SHP77 treated with DMSO at 0.1 percent for 48 hours (cell line): ENCODE data around the gene AGPAT2.
"Not testable (repeated sequence)": the region's sequence is repeated elsewhere in the genome, so short reads cannot be mapped to it uniquely, and the experiment has no call there.

Experiments used
- DNase-seq: peaks from one replicate; lab custom pipeline; 2025; lab: John Stamatoyannopoulos, UW

AGPAT2 gene

GRCh38 chr9:136720251-136720897 lies 33.1 kb upstream of the AGPAT2 start:
- no peak for DNase-seq

GRCh38 chr9:136719195-136719880 lies 32.1 kb upstream of the AGPAT2 start:
- DNase-seq, result no peak

GRCh38 chr9:136718345-136719194 lies 31.3 kb upstream of the AGPAT2 start:
- no peak for DNase-seq

GRCh38 chr9:136717399-136717798 lies 30.1 kb upstream of the AGPAT2 start:
- no peak for DNase-seq

- no peak for DNase-seq
Observed at GRCh38 chr9:136714893-136715274, 27.6 kb upstream of the AGPAT2 start.

- DNase-seq, result no peak
Observed at GRCh38 chr9:136714096-136714892, 27.0 kb upstream of the AGPAT2 start.

- DNase-seq, result peak; percentile 9
Observed at GRCh38 chr9:136713550-136713949, 26.3 kb upstream of the AGPAT2 start.

GRCh38 chr9:136712690-136713544 lies 25.7 kb upstream of the AGPAT2 start:
- no peak for DNase-seq

GRCh38 chr9:136711751-136712689 lies 24.8 kb upstream of the AGPAT2 start, which contains the start of gene DIPK1B:
DIPK1B (plus strand) TSS chr9:136712572; CDS start chr9:136712666, 94 bp downstream.
- DNase-seq, result no peak

- DNase-seq, result not testable (repeated sequence)
Observed at GRCh38 chr9:136711219-136711648, 24.0 kb upstream of the AGPAT2 start.

- DNase-seq, result no peak
Observed at GRCh38 chr9:136710543-136710942, 23.3 kb upstream of the AGPAT2 start.

- no peak for DNase-seq
Observed at GRCh38 chr9:136709454-136710109, 22.3 kb upstream of the AGPAT2 start.

- no peak for DNase-seq
Observed at GRCh38 chr9:136707849-136708517, 20.7 kb upstream of the AGPAT2 start.

- DNase-seq, result no peak
Observed at GRCh38 chr9:136707011-136707410, 19.8 kb upstream of the AGPAT2 start.

GRCh38 chr9:136705564-136705963 lies 18.3 kb upstream of the AGPAT2 start:
- DNase-seq, result no peak

GRCh38 chr9:136704741-136705140 lies 17.5 kb upstream of the AGPAT2 start:
- not testable (repeated sequence) for DNase-seq

- no peak for DNase-seq
Observed at GRCh38 chr9:136703276-136703860, 16.1 kb upstream of the AGPAT2 start.

- no peak for DNase-seq
Observed at GRCh38 chr9:136701668-136702053, 14.4 kb upstream of the AGPAT2 start.
